ENCODE data around the gene SLC15A3.

Gene SLC15A3

GRCh38 chr11:60930394-60930793 is 21.6 kb downstream of the SLC15A3 start:
- TF ChIP-seq CTCF (conservative IDR thresholded peaks at IDR 0.05; ENCODE audit: low read depth) = no peak
- no peak overlapping the region; the same call in 1 of the 2 replicates for H3K27ac ChIP-seq
- DNase-seq (ENCODE audit: low spot score) = no peak
- ChIA-PET POLR2A (ENCODE audit: low non-redundant PET) (no interaction called here), CTCF (interaction anchor here (0.6 kb wide), 1 partner anchor 151 kb away, joined by 3 read pairs; no protein-coding TSS in a partner anchor)

- TF ChIP-seq CTCF (conservative IDR thresholded peaks at IDR 0.05; ENCODE audit: low read depth) = no peak
- CTCF ChIA-PET = interaction anchor here (0.6 to 0.7 kb wide), 3 partner anchors 41 to 150 kb away, joined by 3 to 5 read pairs (median 3); no protein-coding TSS in a partner anchor
- POLR2A ChIA-PET (ENCODE audit: low non-redundant PET) = no interaction called here
- DNase-seq (ENCODE audit: low spot score) = no peak
- H3K27ac ChIP-seq = no peak overlapping the region
Observed at GRCh38 chr11:60929764-60930163, 22.2 kb downstream of the SLC15A3 start.

- ChIA-PET CTCF (interaction anchor here (0.6 kb wide), 1 partner anchor 344 kb away, joined by 3 read pairs; no protein-coding TSS in a partner anchor), POLR2A (ENCODE audit: low non-redundant PET) (no interaction called here)
- TF ChIP-seq CTCF (conservative IDR thresholded peaks at IDR 0.05; ENCODE audit: low read depth) = no peak
Observed at GRCh38 chr11:60928563-60929001, 23.4 kb downstream of the SLC15A3 start.

GRCh38 chr11:60927600-60927999 is 24.4 kb downstream of the SLC15A3 start:
- H3K27ac ChIP-seq = no peak overlapping the region
- CTCF ChIA-PET = interaction anchor here (0.7 kb wide), 1 partner anchor 15 kb away, joined by 5 read pairs; no protein-coding TSS in a partner anchor
- POLR2A ChIA-PET (ENCODE audit: low non-redundant PET) = no interaction called here
- DNase-seq (ENCODE audit: low spot score) = no peak
- TF ChIP-seq CTCF (conservative IDR thresholded peaks at IDR 0.05; ENCODE audit: low read depth) = no peak

More at GRCh38 chr11:60928563-60929001, 23.4 kb downstream of the SLC15A3 start:
- no peak overlapping the region for H3K27ac ChIP-seq
- DNase-seq (ENCODE audit: low spot score) = no peak

- CTCF ChIA-PET = interaction anchor here (1.2 kb wide), 1 partner anchor 202 kb away, joined by 3 read pairs; no protein-coding TSS in a partner anchor
Observed at GRCh38 chr11:60927061-60927592, 24.8 kb downstream of the SLC15A3 start.

GRCh38 chr11:60926500-60926899 is 25.5 kb downstream of the SLC15A3 start:
- no peak for TF ChIP-seq CTCF (conservative IDR thresholded peaks at IDR 0.05; ENCODE audit: low read depth)
- DNase-seq (ENCODE audit: low spot score) = no peak
- ChIA-PET POLR2A (ENCODE audit: low non-redundant PET) (no interaction called here), CTCF (interaction anchor here (1.2 kb wide), 1 partner anchor 203 kb away, joined by 3 read pairs; no protein-coding TSS in a partner anchor)
- no peak overlapping the region for H3K27ac ChIP-seq

More at GRCh38 chr11:60927061-60927592, 24.8 kb downstream of the SLC15A3 start:
- H3K27ac ChIP-seq = no peak overlapping the region
- DNase-seq (ENCODE audit: low spot score) = no peak
- no peak for TF ChIP-seq CTCF (conservative IDR thresholded peaks at IDR 0.05; ENCODE audit: low read depth)
- POLR2A ChIA-PET (ENCODE audit: low non-redundant PET) = no interaction called here
